Panc1 (cell line): ENCODE results near the gene MACROD1.

ENCODE experiments used
- SIN3A ChIP-seq: IDR thresholded peaks from 2 replicates; pipeline ENCODE4 v1.6.1; 2012; ENCODE audit warnings: low read depth, mild to moderate bottlenecking, low read length, moderate library complexity, borderline replicate concordance; ENCODE audit not compliant: insufficient read depth
- TF ChIP-seq, protein P1 (sequence below): fragments of 450-650 bp; IDR thresholded peaks from 2 replicates; pipeline ENCODE4 v1.5.1; 2017; ENCODE audit warnings: mild to moderate bottlenecking

DNA sequence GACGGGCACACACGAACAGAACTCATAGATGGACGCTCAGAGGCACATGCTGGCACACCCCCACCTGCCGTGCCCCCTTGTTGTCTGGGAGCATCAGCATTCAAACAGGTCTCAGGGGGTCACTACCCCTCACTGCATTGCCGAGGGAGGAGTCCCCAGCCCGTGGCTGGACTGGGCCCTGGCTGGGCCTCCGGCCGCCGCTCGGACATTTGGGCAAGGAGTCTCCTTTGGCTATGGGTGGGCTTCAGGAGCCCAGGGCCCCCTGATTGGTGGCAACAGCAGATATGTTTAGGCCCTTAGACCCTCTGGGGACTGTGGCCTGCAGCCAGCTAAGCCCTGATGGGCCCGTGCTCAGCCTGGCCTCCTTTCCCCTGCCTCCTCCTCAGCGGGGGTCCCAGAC, 88.3 kb downstream of the MACROD1 start:
- TF ChIP-seq, protein P1, sequence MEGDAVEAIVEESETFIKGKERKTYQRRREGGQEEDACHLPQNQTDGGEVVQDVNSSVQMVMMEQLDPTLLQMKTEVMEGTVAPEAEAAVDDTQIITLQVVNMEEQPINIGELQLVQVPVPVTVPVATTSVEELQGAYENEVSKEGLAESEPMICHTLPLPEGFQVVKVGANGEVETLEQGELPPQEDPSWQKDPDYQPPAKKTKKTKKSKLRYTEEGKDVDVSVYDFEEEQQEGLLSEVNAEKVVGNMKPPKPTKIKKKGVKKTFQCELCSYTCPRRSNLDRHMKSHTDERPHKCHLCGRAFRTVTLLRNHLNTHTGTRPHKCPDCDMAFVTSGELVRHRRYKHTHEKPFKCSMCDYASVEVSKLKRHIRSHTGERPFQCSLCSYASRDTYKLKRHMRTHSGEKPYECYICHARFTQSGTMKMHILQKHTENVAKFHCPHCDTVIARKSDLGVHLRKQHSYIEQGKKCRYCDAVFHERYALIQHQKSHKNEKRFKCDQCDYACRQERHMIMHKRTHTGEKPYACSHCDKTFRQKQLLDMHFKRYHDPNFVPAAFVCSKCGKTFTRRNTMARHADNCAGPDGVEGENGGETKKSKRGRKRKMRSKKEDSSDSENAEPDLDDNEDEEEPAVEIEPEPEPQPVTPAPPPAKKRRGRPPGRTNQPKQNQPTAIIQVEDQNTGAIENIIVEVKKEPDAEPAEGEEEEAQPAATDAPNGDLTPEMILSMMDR: no peak
- TF ChIP-seq SIN3A: no peak
